ENCODE data around the gene PROX1.

PROX1 gene

GRCh38 chr1:214022810-214023425 lies 35.1 kb downstream of the PROX1 start:
- no peak for DNase-seq (ENCODE audit: low spot score)

GRCh38 chr1:214026985-214027384 lies 39.2 kb downstream of the PROX1 start:
- no peak for DNase-seq (ENCODE audit: low spot score)

DNA sequence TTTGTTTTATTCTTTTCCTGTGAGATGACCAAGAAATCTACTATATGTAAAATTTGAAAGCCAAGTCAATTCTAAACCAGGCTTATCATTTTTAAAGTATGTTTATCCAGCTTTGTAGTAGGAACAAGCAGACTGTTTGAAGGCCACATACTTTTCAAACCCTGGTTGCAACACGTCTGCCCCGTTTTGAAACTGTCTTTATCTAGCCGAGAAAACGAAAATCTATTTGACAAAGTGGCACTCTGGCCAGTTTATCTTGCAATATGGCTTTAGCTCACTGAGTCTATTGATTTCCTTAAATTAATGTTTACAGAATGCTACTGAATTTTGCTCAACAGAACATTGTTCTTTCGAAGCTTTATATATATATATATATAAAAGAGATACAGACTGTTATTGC lies 39.7 kb downstream of the PROX1 start:
- DNase-seq (ENCODE audit: low spot score) = no peak

- DNase-seq (ENCODE audit: low spot score) = no peak
Observed at GRCh38 chr1:214028095-214028494, 40.3 kb downstream of the PROX1 start.

- DNase-seq (ENCODE audit: low spot score) = no peak
Observed at GRCh38 chr1:214028649-214029406, 41.1 kb downstream of the PROX1 start.

- DNase-seq (ENCODE audit: low spot score) = no peak
Observed at GRCh38 chr1:214029796-214030195, 42.0 kb downstream of the PROX1 start.

DNA sequence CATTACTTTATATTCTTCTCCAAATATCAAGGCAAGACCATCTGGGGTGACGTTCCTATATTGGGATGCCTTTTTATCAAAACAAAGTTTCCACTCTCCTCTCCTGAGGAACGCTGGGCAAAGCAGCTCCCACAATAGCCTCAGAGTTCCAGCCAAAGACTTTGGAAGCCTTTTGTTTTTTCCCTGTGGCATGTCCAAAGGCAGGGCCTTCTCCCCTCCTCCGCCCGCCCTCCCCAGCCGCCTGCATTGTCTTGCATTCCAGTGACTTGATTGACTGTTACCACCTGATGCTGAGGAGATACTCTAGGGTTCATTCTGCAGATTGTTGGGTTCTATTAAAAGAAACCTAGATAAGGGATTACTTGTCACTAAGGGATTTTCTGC lies 43.5 kb downstream of the PROX1 start:
- no peak for DNase-seq (ENCODE audit: low spot score)

GRCh38 chr1:214037468-214037867 lies 49.7 kb downstream of the PROX1 start:
- DNase-seq (ENCODE audit: low spot score) = no peak

DNA sequence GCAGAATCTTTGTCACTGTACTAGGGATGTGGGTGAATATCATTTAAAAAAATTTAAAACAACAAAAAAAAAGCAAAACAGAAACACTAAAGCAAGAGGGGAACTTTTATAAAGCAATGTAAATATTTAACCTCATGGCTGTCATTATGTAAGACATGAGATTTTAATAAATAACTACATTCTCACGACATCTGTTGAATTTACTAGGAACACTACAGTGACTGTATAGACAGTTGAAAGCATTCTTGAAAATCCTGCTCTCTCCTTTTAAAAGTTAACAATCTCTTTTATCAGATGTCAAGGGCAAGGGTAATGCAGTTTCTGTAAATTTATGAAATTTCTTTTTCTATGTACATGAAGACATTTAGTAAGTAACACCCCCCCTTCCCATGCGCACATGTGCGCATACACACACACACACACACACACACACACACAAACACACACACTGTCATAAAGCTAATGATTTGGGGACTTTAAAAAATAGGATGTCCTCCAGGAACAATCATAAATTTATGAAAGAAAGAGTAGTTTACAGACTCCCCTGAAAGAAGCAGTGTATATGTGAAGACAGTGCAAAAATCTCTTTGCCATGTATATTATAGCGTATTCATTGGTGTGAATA lies 51.7 kb downstream of the PROX1 start:
- DNase-seq (ENCODE audit: low spot score) = no peak

DNA sequence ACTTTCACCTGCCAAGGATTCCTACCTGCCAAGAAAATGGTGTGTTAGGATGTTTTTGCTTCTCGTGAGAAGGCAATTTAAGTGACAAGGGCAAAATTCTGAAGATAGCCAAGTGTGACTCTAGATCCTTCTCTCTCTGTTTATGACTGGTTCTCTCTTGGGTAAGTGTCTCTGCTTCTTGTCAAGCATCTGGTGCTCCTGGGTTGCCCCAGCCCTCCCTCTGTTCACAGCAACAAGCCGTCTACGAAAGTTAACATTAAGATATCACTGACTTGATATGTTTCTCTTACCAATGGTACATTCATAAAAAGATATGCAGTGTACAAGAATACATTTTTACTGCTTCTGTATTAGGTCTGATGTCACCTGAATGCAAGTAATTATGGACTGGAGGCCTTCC lies 55.4 kb downstream of the PROX1 start:
- no peak for DNase-seq (ENCODE audit: low spot score)

DNA sequence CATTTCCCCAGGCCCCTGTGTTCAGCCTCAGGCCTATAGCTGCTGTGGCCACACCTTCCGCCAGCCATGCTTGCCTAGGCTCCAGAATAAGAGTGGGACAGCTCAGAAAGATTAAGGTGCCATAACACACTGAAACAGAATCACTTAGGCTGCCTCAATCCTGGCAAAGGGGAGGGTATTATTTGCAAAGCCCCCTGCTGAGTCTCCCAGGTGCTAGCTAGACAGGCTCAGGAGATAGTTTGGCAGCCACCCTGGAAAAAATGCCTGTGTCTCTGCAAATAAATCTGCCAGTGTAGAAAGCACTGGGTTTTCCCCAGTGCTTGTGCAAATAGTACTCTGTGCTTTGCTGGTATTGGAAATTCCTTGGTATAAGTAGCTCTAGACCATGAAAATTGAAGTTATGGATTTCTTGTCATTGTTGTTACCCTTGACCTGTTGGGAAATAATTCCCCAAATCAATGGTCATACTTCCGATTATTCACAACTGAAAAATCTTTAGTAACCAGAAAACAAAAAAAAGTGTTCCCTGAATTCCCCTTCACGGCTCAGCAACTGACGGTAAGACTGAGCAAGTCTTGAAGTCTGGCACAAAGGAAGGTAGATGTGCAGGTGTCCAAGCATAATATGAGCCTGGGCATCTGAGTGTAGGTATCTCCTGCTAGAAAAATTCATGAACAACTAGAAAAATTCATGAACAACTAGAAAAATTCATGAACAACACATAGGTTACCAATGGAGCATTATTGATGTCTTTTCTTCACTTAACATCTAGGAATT lies 56.9 kb downstream of the PROX1 start:
- DNase-seq (ENCODE audit: low spot score) = no peak

- DNase-seq (ENCODE audit: low spot score) = no peak
Observed at GRCh38 chr1:214050513-214051401, 63.0 kb downstream of the PROX1 start.

GRCh38 chr1:214051786-214052185 lies 64.0 kb downstream of the PROX1 start:
- no peak for DNase-seq (ENCODE audit: low spot score)

DNA sequence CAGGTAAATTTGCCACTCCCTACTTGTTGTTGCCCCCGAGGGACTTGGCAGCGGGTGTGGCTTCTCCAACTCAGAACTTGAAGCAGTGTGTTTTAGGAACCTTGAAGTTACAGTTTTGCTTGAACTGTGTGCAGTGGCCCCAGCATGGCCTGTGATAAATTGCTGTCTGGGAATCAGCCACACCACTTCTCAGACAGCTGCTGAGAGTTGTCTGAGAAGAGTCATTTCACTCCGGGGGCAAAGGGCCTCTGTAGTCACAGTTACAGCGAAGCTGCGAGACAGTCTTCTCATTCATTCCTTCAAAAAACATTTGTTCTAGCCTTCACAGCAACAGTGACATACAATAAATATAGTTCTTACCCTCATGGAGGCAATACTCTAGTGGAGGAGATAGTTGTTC lies 70.3 kb downstream of the PROX1 start:
- DNase-seq (ENCODE audit: low spot score) = no peak

DNA sequence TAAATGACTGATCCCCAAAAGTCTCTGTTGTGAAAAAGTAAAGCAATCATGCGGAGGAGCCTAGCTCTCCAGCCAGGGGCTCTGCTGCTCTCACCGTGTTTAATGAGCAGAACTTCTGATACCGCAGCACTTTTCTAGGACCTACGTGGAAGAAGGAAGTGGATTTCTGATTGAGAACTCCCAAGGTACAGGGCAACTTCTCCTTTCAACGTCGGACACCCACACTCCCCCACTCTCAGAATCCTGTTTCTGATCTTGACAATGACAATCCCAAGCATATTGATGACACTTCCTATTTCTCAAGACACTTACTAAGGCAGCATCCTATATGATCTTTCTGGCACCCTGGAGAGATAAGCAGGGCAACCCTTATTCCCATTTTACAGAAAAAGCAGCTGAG lies 78.4 kb downstream of the PROX1 start:
- DNase-seq (ENCODE audit: low spot score) = no peak

DNA sequence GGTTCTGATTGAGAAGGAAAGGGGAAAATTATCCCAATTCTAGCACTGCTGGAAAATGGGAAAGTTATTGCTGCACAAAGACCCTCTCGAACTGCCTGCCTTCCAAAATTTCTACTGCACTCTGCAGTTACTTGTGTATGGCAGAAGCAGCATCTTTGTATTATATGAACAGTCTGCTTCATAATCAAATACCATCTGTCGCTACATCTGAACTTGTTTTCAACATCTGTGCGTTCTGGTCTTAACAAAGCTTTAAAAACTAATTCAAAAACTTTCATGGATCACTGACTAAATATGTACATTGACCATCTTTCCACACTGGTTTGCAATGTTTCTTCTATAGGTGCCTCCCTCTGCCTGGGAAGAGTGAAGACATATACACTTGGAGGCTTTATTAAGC lies 79.2 kb downstream of the PROX1 start:
- DNase-seq (ENCODE audit: low spot score) = no peak

DNA sequence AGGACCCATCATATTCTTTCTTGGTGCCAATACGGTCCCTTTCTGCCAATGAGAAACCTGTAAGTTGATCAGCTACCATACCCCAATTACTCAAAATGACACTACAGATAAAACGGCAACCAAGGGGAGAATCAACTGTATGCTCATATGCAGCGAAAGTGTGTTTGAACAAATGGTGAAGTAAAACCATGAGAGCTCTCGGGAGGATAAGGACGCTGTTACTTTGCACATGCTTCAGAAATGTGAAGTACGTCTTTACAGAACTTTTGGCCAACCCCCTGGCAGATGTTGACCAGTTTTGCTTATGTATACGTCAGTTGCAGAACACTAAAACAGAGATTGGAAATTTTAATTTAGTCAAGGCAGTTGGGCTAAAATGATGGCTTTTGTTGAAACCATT lies 79.6 kb downstream of the PROX1 start:
- no peak for DNase-seq (ENCODE audit: low spot score)

DNA sequence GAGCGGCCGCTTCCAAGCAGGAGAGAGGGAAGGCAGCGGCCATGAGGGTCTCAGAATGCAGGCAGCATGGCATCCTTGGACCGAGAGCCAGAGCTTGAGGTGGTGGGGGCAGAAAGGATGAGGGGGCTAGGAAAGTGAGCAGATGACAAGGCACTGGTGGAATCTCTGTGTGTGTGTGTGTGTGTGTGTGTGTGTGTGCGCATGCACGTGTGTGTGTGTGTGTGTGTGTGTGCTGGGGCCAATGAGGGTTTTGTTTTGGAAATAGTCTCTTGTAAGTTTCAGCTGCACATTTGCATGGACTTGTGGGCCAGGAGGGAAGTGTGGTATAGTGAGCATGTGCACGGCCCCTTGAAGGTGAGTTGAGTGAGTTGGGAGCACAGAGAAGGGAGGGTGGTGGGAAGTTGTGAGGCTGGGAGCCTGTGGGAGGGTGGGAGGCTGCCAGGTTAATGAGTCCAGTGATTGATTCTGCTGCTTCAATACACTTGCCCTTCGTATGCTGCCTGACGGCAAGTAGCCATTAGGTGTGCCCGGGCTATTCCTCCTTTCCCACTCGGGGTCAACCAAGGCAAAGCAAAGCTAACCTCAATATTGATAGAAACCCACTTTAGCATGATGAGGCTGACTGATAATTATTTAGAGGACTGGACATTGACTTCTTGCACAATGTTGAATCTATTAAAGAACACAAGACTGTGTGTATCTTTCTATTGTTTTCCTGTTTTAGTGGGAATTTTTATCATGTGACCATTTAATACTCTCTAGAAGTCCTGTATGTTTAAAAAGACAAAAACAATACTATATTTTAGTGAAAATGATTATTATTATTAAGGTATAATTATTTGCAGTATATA lies 80.3 kb downstream of the PROX1 start:
- DNase-seq (ENCODE audit: low spot score) = no peak

- DNase-seq (ENCODE audit: low spot score) = no peak
Observed at GRCh38 chr1:214068979-214069378, 81.2 kb downstream of the PROX1 start.

DNA sequence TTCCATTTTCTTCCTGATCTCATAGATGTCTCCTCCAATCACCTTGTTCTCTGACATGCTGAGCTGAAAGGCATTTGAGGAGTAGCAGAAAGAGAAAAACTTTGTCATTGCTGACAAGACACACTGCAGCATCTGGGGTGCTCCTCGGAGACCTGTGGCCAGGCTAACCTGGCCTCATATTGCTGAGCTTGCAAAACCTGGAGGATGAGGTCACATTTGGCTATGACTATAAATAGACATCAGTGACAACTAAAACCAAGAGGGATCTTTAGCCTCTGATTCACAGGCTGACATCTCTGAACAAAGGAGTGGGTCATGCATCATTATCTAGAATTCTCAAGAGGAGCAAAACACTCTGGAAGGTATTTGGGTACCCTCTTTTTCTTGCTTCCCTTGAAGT lies 83.7 kb downstream of the PROX1 start:
- no peak for DNase-seq (ENCODE audit: low spot score)

All from hematopoietic multipotent progenitor cell treated with erythropoietin and hydrocortisone succinate and interleukin-3 and kit ligand, for 17 days (in vitro differentiated cells).